ENCODE results near the gene ALG9. TPM values are rescaled to one million over a fixed set of nuclear protein-coding genes. Genes with fewer than 3 reads are reported as not detected.

ALG9 gene
- total RNA-seq, 1 experiment from 2014 or later, result 19.7 TPM

DNA sequence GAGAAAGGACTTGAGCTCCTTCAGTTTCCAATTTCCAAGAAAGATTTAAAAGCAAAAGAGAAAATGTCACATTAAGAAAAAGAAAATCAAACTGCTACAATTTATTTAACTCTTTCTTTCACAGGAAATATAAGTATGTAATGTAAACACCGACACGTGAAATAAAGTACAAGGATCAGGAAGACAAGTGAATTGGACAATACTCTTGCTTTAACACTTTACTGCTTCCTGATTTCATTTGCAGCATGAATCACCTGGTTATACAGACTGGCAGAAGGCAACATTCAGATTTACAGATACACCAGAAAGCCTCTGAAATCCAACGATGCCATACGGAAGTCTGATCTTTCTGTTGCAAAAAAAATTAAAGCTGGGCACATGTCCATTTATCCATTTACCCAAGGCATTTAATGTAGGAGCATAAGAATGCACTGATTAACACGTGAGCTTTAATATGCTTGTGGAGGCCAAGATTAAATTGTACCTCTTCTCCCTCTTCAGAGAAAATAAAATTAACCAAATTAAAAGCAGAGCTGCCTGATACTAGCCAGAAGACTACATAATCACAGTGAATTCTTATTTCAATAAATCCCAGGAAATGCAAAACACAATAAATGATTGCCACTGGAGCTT is 89.2 kb downstream of the ALG9 start (continued):
- TF ChIP-seq, protein P1, sequence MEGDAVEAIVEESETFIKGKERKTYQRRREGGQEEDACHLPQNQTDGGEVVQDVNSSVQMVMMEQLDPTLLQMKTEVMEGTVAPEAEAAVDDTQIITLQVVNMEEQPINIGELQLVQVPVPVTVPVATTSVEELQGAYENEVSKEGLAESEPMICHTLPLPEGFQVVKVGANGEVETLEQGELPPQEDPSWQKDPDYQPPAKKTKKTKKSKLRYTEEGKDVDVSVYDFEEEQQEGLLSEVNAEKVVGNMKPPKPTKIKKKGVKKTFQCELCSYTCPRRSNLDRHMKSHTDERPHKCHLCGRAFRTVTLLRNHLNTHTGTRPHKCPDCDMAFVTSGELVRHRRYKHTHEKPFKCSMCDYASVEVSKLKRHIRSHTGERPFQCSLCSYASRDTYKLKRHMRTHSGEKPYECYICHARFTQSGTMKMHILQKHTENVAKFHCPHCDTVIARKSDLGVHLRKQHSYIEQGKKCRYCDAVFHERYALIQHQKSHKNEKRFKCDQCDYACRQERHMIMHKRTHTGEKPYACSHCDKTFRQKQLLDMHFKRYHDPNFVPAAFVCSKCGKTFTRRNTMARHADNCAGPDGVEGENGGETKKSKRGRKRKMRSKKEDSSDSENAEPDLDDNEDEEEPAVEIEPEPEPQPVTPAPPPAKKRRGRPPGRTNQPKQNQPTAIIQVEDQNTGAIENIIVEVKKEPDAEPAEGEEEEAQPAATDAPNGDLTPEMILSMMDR (IDR thresholded peaks at IDR 0.05), result no peak
- TF ChIP-seq NFATC4 (CRISPR knock-in tag; IDR thresholded peaks at IDR 0.05) (no peak), FOXP1 (CRISPR knock-in tag; IDR thresholded peaks at IDR 0.05; ENCODE audit: borderline replicate concordance) (no peak), FOXJ3 (CRISPR knock-in tag; IDR thresholded peaks at IDR 0.05; ENCODE audit: borderline replicate concordance) (no peak)
- TF ChIP-seq, protein P2, sequence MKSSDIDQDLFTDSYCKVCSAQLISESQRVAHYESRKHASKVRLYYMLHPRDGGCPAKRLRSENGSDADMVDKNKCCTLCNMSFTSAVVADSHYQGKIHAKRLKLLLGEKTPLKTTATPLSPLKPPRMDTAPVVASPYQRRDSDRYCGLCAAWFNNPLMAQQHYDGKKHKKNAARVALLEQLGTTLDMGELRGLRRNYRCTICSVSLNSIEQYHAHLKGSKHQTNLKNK (CRISPR knock-in tag; IDR thresholded peaks at IDR 0.05), result no peak
- TF ChIP-seq, protein P3, sequence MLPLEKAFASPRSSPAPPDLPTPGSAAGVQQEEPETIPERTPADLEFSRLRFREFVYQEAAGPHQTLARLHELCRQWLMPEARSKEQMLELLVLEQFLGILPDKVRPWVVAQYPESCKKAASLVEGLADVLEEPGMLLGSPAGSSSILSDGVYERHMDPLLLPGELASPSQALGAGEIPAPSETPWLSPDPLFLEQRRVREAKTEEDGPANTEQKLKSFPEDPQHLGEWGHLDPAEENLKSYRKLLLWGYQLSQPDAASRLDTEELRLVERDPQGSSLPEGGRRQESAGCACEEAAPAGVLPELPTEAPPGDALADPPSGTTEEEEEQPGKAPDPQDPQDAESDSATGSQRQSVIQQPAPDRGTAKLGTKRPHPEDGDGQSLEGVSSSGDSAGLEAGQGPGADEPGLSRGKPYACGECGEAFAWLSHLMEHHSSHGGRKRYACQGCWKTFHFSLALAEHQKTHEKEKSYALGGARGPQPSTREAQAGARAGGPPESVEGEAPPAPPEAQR (CRISPR knock-in tag; IDR thresholded peaks at IDR 0.05), result no peak
- TF ChIP-seq, protein P4, sequence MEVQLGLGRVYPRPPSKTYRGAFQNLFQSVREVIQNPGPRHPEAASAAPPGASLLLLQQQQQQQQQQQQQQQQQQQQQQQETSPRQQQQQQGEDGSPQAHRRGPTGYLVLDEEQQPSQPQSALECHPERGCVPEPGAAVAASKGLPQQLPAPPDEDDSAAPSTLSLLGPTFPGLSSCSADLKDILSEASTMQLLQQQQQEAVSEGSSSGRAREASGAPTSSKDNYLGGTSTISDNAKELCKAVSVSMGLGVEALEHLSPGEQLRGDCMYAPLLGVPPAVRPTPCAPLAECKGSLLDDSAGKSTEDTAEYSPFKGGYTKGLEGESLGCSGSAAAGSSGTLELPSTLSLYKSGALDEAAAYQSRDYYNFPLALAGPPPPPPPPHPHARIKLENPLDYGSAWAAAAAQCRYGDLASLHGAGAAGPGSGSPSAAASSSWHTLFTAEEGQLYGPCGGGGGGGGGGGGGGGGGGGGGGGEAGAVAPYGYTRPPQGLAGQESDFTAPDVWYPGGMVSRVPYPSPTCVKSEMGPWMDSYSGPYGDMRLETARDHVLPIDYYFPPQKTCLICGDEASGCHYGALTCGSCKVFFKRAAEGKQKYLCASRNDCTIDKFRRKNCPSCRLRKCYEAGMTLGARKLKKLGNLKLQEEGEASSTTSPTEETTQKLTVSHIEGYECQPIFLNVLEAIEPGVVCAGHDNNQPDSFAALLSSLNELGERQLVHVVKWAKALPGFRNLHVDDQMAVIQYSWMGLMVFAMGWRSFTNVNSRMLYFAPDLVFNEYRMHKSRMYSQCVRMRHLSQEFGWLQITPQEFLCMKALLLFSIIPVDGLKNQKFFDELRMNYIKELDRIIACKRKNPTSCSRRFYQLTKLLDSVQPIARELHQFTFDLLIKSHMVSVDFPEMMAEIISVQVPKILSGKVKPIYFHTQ (CRISPR knock-in tag; IDR thresholded peaks at IDR 0.05), result no peak
- TF ChIP-seq, protein P5, sequence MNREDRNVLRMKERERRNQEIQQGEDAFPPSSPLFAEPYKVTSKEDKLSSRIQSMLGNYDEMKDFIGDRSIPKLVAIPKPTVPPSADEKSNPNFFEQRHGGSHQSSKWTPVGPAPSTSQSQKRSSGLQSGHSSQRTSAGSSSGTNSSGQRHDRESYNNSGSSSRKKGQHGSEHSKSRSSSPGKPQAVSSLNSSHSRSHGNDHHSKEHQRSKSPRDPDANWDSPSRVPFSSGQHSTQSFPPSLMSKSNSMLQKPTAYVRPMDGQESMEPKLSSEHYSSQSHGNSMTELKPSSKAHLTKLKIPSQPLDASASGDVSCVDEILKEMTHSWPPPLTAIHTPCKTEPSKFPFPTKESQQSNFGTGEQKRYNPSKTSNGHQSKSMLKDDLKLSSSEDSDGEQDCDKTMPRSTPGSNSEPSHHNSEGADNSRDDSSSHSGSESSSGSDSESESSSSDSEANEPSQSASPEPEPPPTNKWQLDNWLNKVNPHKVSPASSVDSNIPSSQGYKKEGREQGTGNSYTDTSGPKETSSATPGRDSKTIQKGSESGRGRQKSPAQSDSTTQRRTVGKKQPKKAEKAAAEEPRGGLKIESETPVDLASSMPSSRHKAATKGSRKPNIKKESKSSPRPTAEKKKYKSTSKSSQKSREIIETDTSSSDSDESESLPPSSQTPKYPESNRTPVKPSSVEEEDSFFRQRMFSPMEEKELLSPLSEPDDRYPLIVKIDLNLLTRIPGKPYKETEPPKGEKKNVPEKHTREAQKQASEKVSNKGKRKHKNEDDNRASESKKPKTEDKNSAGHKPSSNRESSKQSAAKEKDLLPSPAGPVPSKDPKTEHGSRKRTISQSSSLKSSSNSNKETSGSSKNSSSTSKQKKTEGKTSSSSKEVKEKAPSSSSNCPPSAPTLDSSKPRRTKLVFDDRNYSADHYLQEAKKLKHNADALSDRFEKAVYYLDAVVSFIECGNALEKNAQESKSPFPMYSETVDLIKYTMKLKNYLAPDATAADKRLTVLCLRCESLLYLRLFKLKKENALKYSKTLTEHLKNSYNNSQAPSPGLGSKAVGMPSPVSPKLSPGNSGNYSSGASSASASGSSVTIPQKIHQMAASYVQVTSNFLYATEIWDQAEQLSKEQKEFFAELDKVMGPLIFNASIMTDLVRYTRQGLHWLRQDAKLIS (CRISPR knock-in tag; IDR thresholded peaks at IDR 0.05; ENCODE audit: borderline replicate concordance), result no peak
- TF ChIP-seq, protein P6, sequence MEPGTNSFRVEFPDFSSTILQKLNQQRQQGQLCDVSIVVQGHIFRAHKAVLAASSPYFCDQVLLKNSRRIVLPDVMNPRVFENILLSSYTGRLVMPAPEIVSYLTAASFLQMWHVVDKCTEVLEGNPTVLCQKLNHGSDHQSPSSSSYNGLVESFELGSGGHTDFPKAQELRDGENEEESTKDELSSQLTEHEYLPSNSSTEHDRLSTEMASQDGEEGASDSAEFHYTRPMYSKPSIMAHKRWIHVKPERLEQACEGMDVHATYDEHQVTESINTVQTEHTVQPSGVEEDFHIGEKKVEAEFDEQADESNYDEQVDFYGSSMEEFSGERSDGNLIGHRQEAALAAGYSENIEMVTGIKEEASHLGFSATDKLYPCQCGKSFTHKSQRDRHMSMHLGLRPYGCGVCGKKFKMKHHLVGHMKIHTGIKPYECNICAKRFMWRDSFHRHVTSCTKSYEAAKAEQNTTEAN (CRISPR knock-in tag; IDR thresholded peaks at IDR 0.05), result no peak

DNA sequence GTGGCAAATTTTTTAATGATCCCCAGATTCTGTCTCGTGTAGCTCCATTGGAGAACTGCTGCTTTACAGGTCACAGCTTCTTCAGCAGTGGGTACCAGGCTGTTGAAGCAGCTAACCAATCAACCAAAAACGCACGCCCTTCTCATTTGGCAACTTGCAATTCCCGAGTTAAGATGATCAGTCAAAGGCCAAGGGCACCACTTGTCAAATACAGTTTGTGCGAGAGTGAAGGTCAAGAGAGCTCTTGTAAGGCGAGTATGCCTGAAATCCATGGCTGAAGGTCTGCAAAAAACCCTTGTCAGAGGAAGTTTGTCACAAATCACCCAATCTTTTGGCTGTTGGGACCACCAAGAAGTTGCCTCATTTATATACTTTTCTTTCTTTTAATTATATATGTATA is 92.3 kb downstream of the ALG9 start:
- DNase-seq (ENCODE audit: low spot score), result no peak
- no peak overlapping the region; the same call in 1 of the 2 replicates for H3K27ac Mint-ChIP-seq
- TF ChIP-seq ETV6 (CRISPR knock-in tag; IDR thresholded peaks at IDR 0.05) (no peak), EMX1 (CRISPR knock-in tag; IDR thresholded peaks at IDR 0.05) (no peak), NFATC4 (CRISPR knock-in tag; IDR thresholded peaks at IDR 0.05) (no peak), ESRRA (CRISPR knock-in tag; IDR thresholded peaks at IDR 0.05; ENCODE audit: borderline replicate concordance) (no peak), JAZF1 (CRISPR knock-in tag; IDR thresholded peaks at IDR 0.05) (no peak)
- TF ChIP-seq, protein P7, sequence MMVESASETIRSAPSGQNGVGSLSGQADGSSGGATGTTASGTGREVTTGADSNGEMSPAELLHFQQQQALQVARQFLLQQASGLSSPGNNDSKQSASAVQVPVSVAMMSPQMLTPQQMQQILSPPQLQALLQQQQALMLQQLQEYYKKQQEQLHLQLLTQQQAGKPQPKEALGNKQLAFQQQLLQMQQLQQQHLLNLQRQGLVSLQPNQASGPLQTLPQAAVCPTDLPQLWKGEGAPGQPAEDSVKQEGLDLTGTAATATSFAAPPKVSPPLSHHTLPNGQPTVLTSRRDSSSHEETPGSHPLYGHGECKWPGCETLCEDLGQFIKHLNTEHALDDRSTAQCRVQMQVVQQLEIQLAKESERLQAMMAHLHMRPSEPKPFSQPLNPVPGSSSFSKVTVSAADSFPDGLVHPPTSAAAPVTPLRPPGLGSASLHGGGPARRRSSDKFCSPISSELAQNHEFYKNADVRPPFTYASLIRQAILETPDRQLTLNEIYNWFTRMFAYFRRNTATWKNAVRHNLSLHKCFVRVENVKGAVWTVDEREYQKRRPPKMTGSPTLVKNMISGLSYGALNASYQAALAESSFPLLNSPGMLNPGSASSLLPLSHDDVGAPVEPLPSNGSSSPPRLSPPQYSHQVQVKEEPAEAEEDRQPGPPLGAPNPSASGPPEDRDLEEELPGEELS (CRISPR knock-in tag; IDR thresholded peaks at IDR 0.05), result no peak
- TF ChIP-seq, protein P6 (CRISPR knock-in tag; IDR thresholded peaks at IDR 0.05), result no peak
- no peaks in the 10 kb centered on the region for H3K27me3 Mint-ChIP-seq (ENCODE audit: low read depth)
- no peak for ATAC-seq
- peaks cover 7% of the 10 kb centered on the region for H3K4me1 Mint-ChIP-seq
- ChIA-PET CTCF (interaction anchor here (1.5 to 1.6 kb wide), 2 partner anchors 14 to 62 kb away, joined by 3 to 4 read pairs; no protein-coding TSS in a partner anchor), POLR2A (no interaction called here)
- H3K9me3 Mint-ChIP-seq, result no peaks in the 10 kb centered on the region
- H3K4me3 Mint-ChIP-seq, result no peak overlapping the region
- no peaks in the 10 kb centered on the region for H3K36me3 Mint-ChIP-seq

Measured in WTC11 (cell line).